Pulmonary artery endothelial cell (primary cell): ENCODE data around the gene DCST2. TPM values are rescaled to one million over a fixed set of nuclear protein-coding genes. Genes with fewer than 3 reads are reported as not detected.
A peak's percentile ranks its signal among the peaks of the same experiment; 100 is the strongest.

ENCODE experiments used
- DNase-seq: peaks from one replicate; pipeline ENCODE4 v3.0.0-alpha.2; 2011; ENCODE audit warnings: low read depth, low spot score
- total RNA-seq: library from RNA; depleted of rRNA; stranded (reverse); fragments of >200 nt; gene quantifications from 2 replicates; pipeline ENCODE4 v1.2.3, GENCODE V29; 2014

DCST2 gene
- total RNA-seq, 1 donor from 2014 or later: 0.07 TPM

GRCh38 chr1:155049651-155050559 lies 16.3 kb upstream of the DCST2 start:
- no peak for DNase-seq

GRCh38 chr1:155048449-155049334 lies 15.1 kb upstream of the DCST2 start:
- no peak for DNase-seq

- peak; percentile 69 for DNase-seq
Measured at GRCh38 chr1:155044812-155045657, 11.5 kb upstream of the DCST2 start.

- DNase-seq: no peak
Measured at GRCh38 chr1:155044365-155044764, 10.8 kb upstream of the DCST2 start.

- DNase-seq: no peak
Measured at GRCh38 chr1:155043793-155044192, 10.2 kb upstream of the DCST2 start.

- no peak for DNase-seq
Measured at GRCh38 chr1:155043301-155043702, 9.7 kb upstream of the DCST2 start.

GRCh38 chr1:155042789-155043188 lies 9.2 kb upstream of the DCST2 start:
- no peak for DNase-seq

GRCh38 chr1:155040358-155041093 lies 6.9 kb upstream of the DCST2 start:
- no peak for DNase-seq

GRCh38 chr1:155039308-155039669 lies 5.7 kb upstream of the DCST2 start:
- DNase-seq: no peak

- DNase-seq: no peak
Measured at GRCh38 chr1:155038602-155039307, 5.2 kb upstream of the DCST2 start.

- no peak for DNase-seq
Measured at GRCh38 chr1:155037851-155038441, 4.4 kb upstream of the DCST2 start.

- DNase-seq: no peak
Measured at GRCh38 chr1:155037043-155037442, 3.5 kb upstream of the DCST2 start.

- DNase-seq: no peak
Measured at GRCh38 chr1:155035936-155036335, 2.4 kb upstream of the DCST2 start.

GRCh38 chr1:155034318-155035208 lies 982 bp upstream of the DCST2 start:
- DNase-seq: no peak

GRCh38 chr1:155032886-155033285 lies 695 bp downstream of the DCST2 start:
- no peak for DNase-seq

- no peak for DNase-seq
Measured at GRCh38 chr1:155030899-155031298, 2.7 kb downstream of the DCST2 start.

- DNase-seq: no peak
Measured at GRCh38 chr1:155030243-155030795, 3.3 kb downstream of the DCST2 start.

- no peak for DNase-seq
Measured at GRCh38 chr1:155029513-155030242, 3.9 kb downstream of the DCST2 start.
